Panc1 (cell line): ENCODE measurements around the gene ABCC4. TPM values are rescaled to one million over a fixed set of nuclear protein-coding genes. Genes with fewer than 3 reads are reported as not detected.
A peak's percentile ranks its signal among the peaks of the same experiment; 100 is the strongest.

Experiments used
- ATAC-seq: fragments of 200-7000 bp; cut with Tn5 transposase; 2 replicates; pipeline ENCODE4 v1.9.1; 2020; ENCODE audit warnings: mild to moderate bottlenecking, moderate library complexity
- BruUV-seq: library from RNA; stranded (reverse); fragments of 400-500 nt; replicated peaks from 2 replicates; lab custom pipeline; 2021; lab: Mats Ljungman, UMichigan
- CTCF ChIA-PET: fragments of 300-600 bp; sonication (Branson Sonifier 250); formaldehyde crosslinking; loops from one replicate; lab custom pipeline; 2022; ENCODE audit warnings: antibody characterized with exemption; lab: Charles Lee
- POLR2A ChIA-PET: fragments of 300-600 bp; sonication (Branson Sonifier 250); formaldehyde crosslinking; loops from one replicate; lab custom pipeline; 2022; ENCODE audit warnings: antibody characterized with exemption; lab: Charles Lee
- DNase-seq: peaks from one replicate; pipeline ENCODE4 v3.0.0-alpha.2; 2010; ENCODE audit warnings: low read depth, low spot score
- H3K27ac ChIP-seq: 2 replicates; pipeline ENCODE4 v1.5.1; 2011; ENCODE audit warnings: mild to moderate bottlenecking, low read length, inconsistent platforms
- H3K27me3 ChIP-seq: fragments of 200-500 bp; sonication (Bioruptor generic); 2 replicates; pipeline ENCODE4 v1.6.0; 2014; ENCODE audit warnings: low read length, inconsistent platforms; ENCODE audit not compliant: control insufficient read depth, insufficient read depth
- H3K36me3 ChIP-seq: fragments of 200-500 bp; sonication (Bioruptor generic); 2 replicates; pipeline ENCODE4 v1.5.1; 2014; ENCODE audit warnings: inconsistent platforms, mild to moderate bottlenecking, low read length, moderate library complexity; ENCODE audit not compliant: control insufficient read depth, insufficient read depth
- H3K4me1 ChIP-seq: 2 replicates; pipeline ENCODE4 v1.5.1; 2011; ENCODE audit warnings: inconsistent platforms, mild to moderate bottlenecking, low read length, moderate library complexity; ENCODE audit not compliant: control insufficient read depth, insufficient read depth
- H3K4me3 ChIP-seq, 2 experiments: 2 replicates each; pipeline ENCODE4 v1.5.1; 2011 to 2012; ENCODE audit warnings: low read depth in 2 of 2, low read length in 2 of 2, mild to moderate bottlenecking in 2 of 2, inconsistent platforms in 1 of 2, moderate library complexity in 1 of 2
- H3K9me3 ChIP-seq: fragments of 200-500 bp; sonication (Bioruptor generic); 2 replicates; pipeline ENCODE4 v1.5.1; 2014; ENCODE audit warnings: low read depth, mild to moderate bottlenecking, inconsistent platforms, low read length, moderate library complexity; ENCODE audit not compliant: control insufficient read depth, insufficient read depth
- POLR2AphosphoS5 ChIP-seq: IDR thresholded peaks from 2 replicates; pipeline ENCODE4 v1.6.1; 2012; ENCODE audit warnings: mild to moderate bottlenecking, low read depth, low read length, moderate library complexity
- REST ChIP-seq, 2 experiments: IDR thresholded peaks; 2 replicates each; pipeline ENCODE4 v1.6.1; 2011 to 2012; ENCODE audit warnings: low read depth in 2 of 2, control low read depth in 1 of 2, low read length in 1 of 2, mild to moderate bottlenecking in 1 of 2, moderate library complexity in 1 of 2; ENCODE audit not compliant: insufficient read depth in 1 of 2
- SIN3A ChIP-seq: IDR thresholded peaks from 2 replicates; pipeline ENCODE4 v1.6.1; 2012; ENCODE audit warnings: low read depth, mild to moderate bottlenecking, low read length, moderate library complexity, borderline replicate concordance; ENCODE audit not compliant: insufficient read depth
- TCF7L2 ChIP-seq: IDR thresholded peaks from 2 replicates; pipeline ENCODE4 v1.6.1; 2011; ENCODE audit warnings: mild to moderate bottlenecking, low read depth, low read length, inconsistent platforms
- in situ Hi-C: cut with HindIII; loops from 2 replicates; pipeline ENCODE4 v1.10.0; 2016; ENCODE audit warnings: low sequenced_read_pairs, low pct_unique_long_range_greater_than_20kb
- intact Hi-C: fragments of 100-400 bp; cut with micrococcal nuclease; formaldehyde crosslinking; loops from one replicate; pipeline ENCODE4 v1.10.0; 2022; ENCODE audit not compliant: unreplicated experiment
- total RNA-seq: library from RNA; stranded (reverse); gene quantifications from one replicate; pipeline ENCODE4 v1.2.1, GENCODE V29; 2021; ENCODE audit not compliant: unreplicated experiment
- TF ChIP-seq, protein P1 (sequence below): fragments of 450-650 bp; IDR thresholded peaks from 2 replicates; pipeline ENCODE4 v1.5.1; 2017; ENCODE audit warnings: mild to moderate bottlenecking

The ABCC4 gene
- total RNA-seq, 1 experiment from 2014 or later: 69.3 TPM

DNA sequence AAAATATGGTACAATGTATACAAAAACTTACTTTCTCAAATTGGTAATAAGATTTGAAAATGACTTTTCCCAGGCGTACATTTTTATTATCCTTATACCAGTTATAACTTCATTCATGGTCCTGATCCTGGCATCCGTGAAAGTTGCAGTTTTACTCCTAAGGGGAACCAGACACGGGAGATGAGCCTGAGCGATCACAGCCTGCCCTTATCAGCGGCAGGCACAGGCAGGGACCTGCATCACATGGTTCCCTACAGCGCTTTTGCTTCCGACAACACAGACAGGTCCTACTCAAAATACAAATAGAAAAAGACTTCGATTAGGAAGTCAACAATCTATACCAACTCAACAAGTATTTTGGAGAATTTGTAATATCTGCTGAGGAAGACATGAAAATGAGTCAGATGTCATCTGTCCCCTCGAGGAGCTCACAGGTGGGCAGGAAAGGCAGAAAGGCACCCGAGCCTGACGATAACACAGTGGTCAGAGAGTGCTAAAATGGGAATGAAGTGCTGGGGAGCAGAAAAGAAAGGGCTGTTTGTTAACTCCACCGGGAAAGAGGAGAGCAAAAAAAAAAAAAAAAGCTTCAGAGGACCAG, 93.4 kb downstream of the ABCC4 start:
- POLR2A ChIA-PET: no interaction called here
- Histone ChIP-seq H3K27ac (0 out of 2 replicates have a peak overlapping the region, but pooled peaks have one; percentile 23), H3K27me3 (no peaks in the 10 kb centered on the region), H3K9me3 (no peaks in the 10 kb centered on the region), H3K36me3 (peaks cover 5% of the 10 kb centered on the region; the same call in 1 of the 2 replicates), H3K4me3 (no peak overlapping the region), H3K4me1 (no peaks in the 10 kb centered on the region)
- intact Hi-C loops (no loop called here), in situ Hi-C loops (no loop called here)
- TF ChIP-seq TCF7L2 (no peak), REST (IDR thresholded peaks at IDR 0.05; ENCODE audit: insufficient read depth in 1 of 2, low read depth in 2 of 2, low read length in 1 of 2) (no peak), SIN3A (no peak), POLR2AphosphoS5 (no peak)
- TF ChIP-seq, protein P1, sequence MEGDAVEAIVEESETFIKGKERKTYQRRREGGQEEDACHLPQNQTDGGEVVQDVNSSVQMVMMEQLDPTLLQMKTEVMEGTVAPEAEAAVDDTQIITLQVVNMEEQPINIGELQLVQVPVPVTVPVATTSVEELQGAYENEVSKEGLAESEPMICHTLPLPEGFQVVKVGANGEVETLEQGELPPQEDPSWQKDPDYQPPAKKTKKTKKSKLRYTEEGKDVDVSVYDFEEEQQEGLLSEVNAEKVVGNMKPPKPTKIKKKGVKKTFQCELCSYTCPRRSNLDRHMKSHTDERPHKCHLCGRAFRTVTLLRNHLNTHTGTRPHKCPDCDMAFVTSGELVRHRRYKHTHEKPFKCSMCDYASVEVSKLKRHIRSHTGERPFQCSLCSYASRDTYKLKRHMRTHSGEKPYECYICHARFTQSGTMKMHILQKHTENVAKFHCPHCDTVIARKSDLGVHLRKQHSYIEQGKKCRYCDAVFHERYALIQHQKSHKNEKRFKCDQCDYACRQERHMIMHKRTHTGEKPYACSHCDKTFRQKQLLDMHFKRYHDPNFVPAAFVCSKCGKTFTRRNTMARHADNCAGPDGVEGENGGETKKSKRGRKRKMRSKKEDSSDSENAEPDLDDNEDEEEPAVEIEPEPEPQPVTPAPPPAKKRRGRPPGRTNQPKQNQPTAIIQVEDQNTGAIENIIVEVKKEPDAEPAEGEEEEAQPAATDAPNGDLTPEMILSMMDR: no peak
- DNase-seq: no peak
- no peak for ATAC-seq
- TSS peak; percentile 25 for BruUV-seq
- CTCF ChIA-PET: no interaction called here

- H3K4me1 ChIP-seq: no peaks in the 10 kb centered on the region
- intact Hi-C loops: no loop called here
- no TSS peak for BruUV-seq
- H3K27me3 ChIP-seq: no peaks in the 10 kb centered on the region
- H3K36me3 ChIP-seq: peaks cover 5% of the 10 kb centered on the region; the same call in 1 of the 2 replicates
- TF ChIP-seq TCF7L2: no peak
- no peak for TF ChIP-seq REST (IDR thresholded peaks at IDR 0.05; ENCODE audit: insufficient read depth in 1 of 2, low read depth in 2 of 2, low read length in 1 of 2)
- TF ChIP-seq, protein P1: no peak
- TF ChIP-seq POLR2AphosphoS5: no peak
- TF ChIP-seq SIN3A: no peak
- ATAC-seq: no peak
- POLR2A ChIA-PET: no interaction called here
- CTCF ChIA-PET: no interaction called here
- no peaks in the 10 kb centered on the region for H3K9me3 ChIP-seq
- no peak overlapping the region; the same call in 1 of the 2 replicates for H3K27ac ChIP-seq
- no peak overlapping the region for H3K4me3 ChIP-seq
- in situ Hi-C loops: no loop called here
- DNase-seq: no peak
Observed at GRCh38 chr13:95206116-95206515, 95.1 kb downstream of the ABCC4 start.
